Mucosa of descending colon (tissue), 3 donors: ENCODE measurements around the gene ELMO3. TPM values are rescaled to one million over a fixed set of nuclear protein-coding genes. Genes with fewer than 3 reads are reported as not detected.

ENCODE experiments used
- ATAC-seq: fragments of 200-7000 bp; cut with Tn5 transposase; one replicate; pipeline ENCODE4 v1.9.1; 2020; ENCODE audit warnings: mild to moderate bottlenecking, moderate library complexity
- DNase-seq, 3 donors: peaks; one replicate each; pipeline ENCODE4 v3.0.0-alpha.2; 2020
- H3K36me3 ChIP-seq: fragments of 200-600 bp; one replicate; pipeline ENCODE4 v1.8.0; 2021; ENCODE audit warnings: low read depth, mild to moderate bottlenecking
- H3K4me1 ChIP-seq: fragments of 200-600 bp; one replicate; pipeline ENCODE4 v1.8.0; 2021; ENCODE audit warnings: low read depth, mild to moderate bottlenecking
- H3K4me3 ChIP-seq: fragments of 200-600 bp; one replicate; pipeline ENCODE4 v1.8.0; 2021; ENCODE audit warnings: mild to moderate bottlenecking
- H3K9me3 ChIP-seq: fragments of 200-600 bp; one replicate; pipeline ENCODE4 v1.8.0; 2021; ENCODE audit warnings: mild to moderate bottlenecking
- CTCF ChIP-seq: fragments of 200-600 bp; IDR thresholded peaks from one replicate; pipeline ENCODE4 v1.8.0; 2022; ENCODE audit warnings: antibody characterized with exemption, mild to moderate bottlenecking
- intact Hi-C, 2 donors: fragments of 100-400 bp; cut with DNase I in 1 of 2; cut with micrococcal nuclease in 1 of 2; formaldehyde crosslinking; loops; one replicate each; pipeline versions ENCODE4 v1.11.0 to v1.11.1; 2022; cut with DNase I, micrococcal nuclease
- total RNA-seq, 3 donors: library from RNA; stranded (reverse); fragmentation: NEBNext Ultra II Directional in 2 of 3; extraction: Animal tissue kit (Norgen Biotek cat#: 25700) in 2 of 3; gene quantifications; one replicate each; pipeline versions ENCODE4 v1.2.1 to v1.2.4, GENCODE V29; 2021 to 2023
- donor health status: DM: no; HTN: no; CAD: no; lungs with moderate emphysema.
- donor health status: DM: no; HTN: no; CAD: no.
- donor health status: DM: no; HTN: yes; CAD: no.

The ELMO3 gene
- total RNA-seq, 3 donors from 2014 or later = 25.4 to 68.0 (median 42.1) TPM

- peaks cover 44% of the 10 kb centered on the region for H3K4me1 ChIP-seq
- no peak for TF ChIP-seq CTCF
- no peaks in the 10 kb centered on the region for H3K9me3 ChIP-seq
- no peak for ATAC-seq
- H3K36me3 ChIP-seq = no peaks in the 10 kb centered on the region
- peak in 1 of 3 donors; percentile 14 for DNase-seq
- intact Hi-C loops = no loop called here
- no peak overlapping the region for H3K4me3 ChIP-seq
Measured at GRCh38 chr16:67162506-67163163, 36.3 kb upstream of the ELMO3 start.

- Histone ChIP-seq H3K4me3 (no peak overlapping the region), H3K4me1 (peaks cover 44% of the 10 kb centered on the region), H3K9me3 (no peaks in the 10 kb centered on the region), H3K36me3 (no peaks in the 10 kb centered on the region)
- no peak for TF ChIP-seq CTCF
- DNase-seq = peak; percentile 35 to 70 (median 60)
- intact Hi-C loops = no loop called here
- no peak for ATAC-seq
Measured at GRCh38 chr16:67163164-67163998, 35.5 kb upstream of the ELMO3 start.

GRCh38 chr16:67163999-67164558 is 34.9 kb upstream of the ELMO3 start:
- Histone ChIP-seq H3K9me3 (no peaks in the 10 kb centered on the region), H3K4me3 (no peak overlapping the region), H3K36me3 (no peaks in the 10 kb centered on the region), H3K4me1 (peaks cover 45% of the 10 kb centered on the region)
- intact Hi-C loops = no loop called here
- no peak for TF ChIP-seq CTCF
- ATAC-seq (no peak), DNase-seq (no peak)

GRCh38 chr16:67164599-67165061 is 34.3 kb upstream of the ELMO3 start, which contains the start of gene HSF4:
TSS of gene HSF4 (plus strand) at chr16:67164745. CDS start at chr16:67164812, 67 bp downstream.
- DNase-seq (peak; percentile 74 to 84 (median 74)), ATAC-seq (peak; percentile 50)
- Histone ChIP-seq H3K4me1 (peaks cover 50% of the 10 kb centered on the region), H3K36me3 (no peaks in the 10 kb centered on the region), H3K4me3 (no peak within 1 kb of the TSS), H3K9me3 (no peaks in the 10 kb centered on the region)
- TF ChIP-seq CTCF = no peak
- intact Hi-C loops = no loop called here

GRCh38 chr16:67165121-67166078 is 33.5 kb upstream of the ELMO3 start:
- H3K4me3 ChIP-seq = no peak overlapping the region
- H3K9me3 ChIP-seq = no peaks in the 10 kb centered on the region
- DNase-seq (no peak), ATAC-seq (peak; percentile 2)
- H3K4me1 ChIP-seq = peaks cover 57% of the 10 kb centered on the region
- no peak for TF ChIP-seq CTCF
- H3K36me3 ChIP-seq = no peaks in the 10 kb centered on the region
- intact Hi-C loops = no loop called here
